ENCODE data around the gene MCRIP2.

The MCRIP2 gene

GRCh38 chr16:672371-672770 is 30.7 kb downstream of the MCRIP2 start:
- no peak for DNase-seq

DNA sequence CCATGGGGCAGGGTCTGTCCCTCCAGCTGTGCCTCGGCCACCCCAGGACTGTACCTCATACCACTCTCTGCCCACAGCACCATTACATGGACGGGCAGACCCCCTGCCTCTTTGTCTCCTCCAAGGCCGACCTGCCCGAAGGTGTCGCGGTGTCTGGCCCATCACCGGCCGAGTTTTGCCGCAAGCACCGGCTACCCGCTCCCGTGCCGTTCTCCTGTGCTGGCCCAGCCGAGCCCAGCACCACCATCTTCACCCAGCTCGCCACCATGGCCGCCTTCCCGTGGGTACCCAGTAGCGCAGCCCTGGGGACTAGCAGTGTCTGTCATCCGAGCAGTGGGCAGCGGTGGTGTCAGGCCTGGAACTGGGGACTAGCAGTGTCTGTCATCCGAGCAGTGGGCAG is 31.2 kb downstream of the MCRIP2 start:
- no peak for DNase-seq

DNA sequence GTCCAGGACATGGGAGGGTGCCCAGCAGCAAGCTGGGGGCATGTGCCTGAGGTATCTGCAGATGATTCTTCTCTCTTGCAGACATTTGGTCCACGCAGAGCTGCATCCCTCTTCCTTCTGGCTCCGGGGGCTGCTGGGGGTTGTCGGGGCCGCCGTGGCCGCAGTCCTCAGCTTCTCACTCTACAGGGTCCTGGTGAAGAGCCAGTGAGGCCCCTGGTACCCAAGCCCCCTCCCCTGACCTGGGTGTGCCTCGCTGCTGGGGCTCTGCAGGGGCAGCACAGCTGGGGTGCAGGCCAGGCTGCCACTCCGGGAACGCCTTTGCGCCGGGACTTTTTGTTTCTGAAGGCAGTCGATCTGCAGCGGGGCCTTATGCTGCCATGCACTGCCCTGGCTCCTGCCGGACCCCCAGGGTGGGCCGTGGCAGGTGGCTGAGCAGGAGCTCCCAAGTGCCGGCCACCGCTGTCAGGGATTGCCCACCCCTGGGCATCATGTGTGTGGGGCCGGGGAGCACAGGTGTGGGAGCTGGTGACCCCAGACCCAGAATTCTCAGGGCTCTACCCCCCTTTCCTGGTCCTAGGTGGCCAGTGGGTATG is 31.9 kb downstream of the MCRIP2 start:
- no peak for DNase-seq

- no peak for DNase-seq
Observed at GRCh38 chr16:674214-674881, 32.7 kb downstream of the MCRIP2 start.

DNA sequence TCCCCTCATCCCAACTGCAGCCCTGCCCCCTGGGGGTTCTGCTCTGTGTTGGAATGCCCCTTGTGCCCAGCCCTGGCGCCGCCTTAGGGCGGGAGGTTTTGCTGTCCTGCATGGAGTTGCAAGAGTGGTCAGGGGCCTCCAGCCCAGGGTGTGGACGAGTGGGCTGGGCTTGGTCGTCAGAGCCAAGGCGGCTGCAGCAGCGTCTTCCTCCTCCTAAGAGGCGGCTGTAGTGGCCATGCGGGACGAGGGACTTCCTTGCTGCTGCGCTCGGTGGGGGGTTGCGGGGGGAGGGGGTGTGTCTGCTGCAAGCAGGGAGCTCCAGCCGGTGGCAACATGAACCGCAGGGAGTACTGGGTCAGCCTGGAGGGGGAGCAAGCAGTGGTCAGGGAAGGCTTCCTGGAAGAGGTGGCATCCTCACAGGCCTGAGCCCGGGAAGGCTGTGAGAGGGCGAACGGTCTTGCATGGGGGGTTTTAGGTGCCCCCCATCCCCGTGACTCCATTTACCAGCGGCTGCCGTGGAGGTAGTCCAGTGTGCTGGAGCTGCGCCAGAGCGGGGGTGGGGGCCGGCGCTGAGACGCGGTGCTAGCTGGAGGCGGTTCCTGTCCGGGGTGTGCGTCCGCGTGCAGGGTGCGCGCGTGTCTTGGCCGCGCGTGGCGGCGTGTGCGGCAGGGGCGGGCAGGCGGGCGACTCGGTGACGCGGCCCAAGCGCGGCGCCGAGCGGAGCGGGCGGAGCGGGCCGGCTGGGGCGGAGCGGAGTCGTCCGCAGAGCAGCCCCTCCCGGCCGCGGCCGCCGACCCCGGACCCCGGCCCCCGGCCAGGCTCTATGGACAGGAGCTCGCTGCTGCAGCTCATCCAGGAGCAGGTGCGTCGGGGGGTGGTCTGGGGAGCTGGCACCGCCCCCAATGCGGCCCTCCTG is 33.6 kb downstream of the MCRIP2 start, which contains the start of gene RHBDL1:
Gene RHBDL1 (plus strand): TSS at position 704 of the 916 bp plus-strand sequence. CDS start 120 bp downstream, at position 824.
- no peak for DNase-seq

GRCh38 chr16:675884-676564 is 34.4 kb downstream of the MCRIP2 start:
- no peak for DNase-seq

GRCh38 chr16:676565-676902 is 34.9 kb downstream of the MCRIP2 start:
- DNase-seq, result no peak

DNA sequence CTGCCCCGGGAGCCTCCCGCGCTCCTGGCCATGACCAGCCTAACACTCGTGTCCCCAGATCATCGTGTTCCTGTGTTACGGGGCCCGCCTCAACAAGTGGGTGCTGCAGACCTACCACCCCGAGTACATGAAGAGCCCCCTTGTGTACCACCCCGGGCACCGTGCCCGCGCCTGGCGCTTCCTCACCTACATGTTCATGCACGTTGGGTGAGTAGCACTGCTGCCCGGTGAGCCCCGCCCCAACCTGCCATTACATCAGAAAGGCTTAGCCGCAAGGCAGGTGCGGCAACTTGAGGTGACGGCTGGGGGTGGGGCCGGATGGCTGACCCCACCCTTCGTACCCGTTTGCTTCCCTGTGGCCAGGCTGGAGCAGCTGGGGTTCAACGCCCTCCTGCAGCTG is 35.3 kb downstream of the MCRIP2 start:
- peak; percentile 43 for DNase-seq

- DNase-seq, result no peak
Observed at GRCh38 chr16:677316-678190, 35.9 kb downstream of the MCRIP2 start.

DNA sequence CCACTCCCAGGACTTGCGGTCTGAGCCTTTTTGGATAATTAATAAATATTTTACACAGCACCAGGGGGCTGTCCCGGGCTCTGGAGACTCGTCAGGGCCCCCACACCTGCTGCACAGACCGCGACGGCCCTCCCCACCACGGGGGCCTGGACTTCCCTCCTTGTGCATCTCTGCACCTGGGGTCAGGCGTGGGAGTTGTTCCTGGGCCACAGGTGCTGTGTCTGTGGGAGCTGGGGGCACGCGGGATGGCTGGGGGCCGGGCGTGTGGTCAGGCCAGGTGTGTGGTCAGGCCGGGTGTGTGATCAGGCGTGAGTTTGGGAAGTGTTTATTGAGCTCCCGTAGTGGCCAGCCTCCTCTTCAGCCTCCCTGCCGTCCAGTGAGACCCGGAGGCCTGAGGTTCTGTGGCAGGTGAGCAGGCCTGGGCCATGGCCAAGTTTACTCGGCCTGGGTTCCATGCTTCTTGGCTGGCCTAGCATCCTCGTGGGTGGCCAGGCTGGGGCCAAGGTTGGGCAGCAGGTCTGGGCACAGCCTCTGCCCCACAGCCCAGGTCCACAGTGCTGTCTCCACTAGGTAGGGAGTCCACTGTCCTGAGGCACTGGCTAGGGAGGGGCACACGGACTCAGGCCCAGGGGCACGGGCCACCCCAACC is 36.7 kb downstream of the MCRIP2 start:
- no peak for DNase-seq

DNA sequence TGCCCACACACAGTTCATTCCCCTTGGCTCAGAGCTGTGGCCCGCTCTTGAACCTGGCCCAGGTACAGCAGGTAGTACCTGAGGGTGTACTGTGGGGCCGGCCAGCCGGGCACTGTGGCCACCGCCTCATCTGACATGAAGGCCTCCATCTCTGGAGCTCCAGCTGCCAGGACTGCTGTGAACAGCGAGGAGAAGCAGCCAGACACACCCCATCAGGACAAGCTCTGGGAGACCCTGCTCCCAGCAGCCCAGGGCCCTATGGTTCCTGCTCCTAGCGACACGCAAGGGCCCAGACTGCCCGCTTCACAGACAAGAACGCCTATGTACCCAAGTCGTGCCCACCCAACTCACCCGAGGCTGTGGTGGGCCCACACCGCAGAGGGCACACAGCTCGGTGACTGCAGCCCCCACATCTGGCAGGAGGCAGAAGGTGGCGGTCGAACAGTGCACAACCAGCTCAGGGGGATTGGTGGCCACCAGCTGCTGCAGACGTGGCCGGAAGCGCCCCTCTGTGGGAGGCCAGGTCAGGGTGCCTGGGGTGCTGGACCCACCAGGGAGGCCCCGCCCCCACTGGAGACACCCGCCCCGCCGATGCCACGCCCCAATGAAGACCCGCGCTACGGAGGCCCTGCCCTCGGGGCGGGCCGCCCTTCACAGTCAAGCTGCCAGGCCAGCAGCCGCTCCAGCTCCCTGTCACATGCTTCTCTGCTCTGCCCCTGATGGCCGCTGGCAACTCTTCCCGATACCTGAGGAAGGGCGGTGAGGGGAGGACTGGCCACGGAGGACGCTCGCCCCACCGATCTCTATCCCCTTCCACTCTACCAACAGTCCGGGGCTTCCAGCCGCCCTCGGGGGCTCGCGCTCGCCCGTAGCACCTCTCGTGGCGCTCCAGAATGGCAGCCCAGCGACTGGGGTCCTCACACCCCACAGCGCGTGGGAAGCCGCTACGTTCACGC is 37.5 kb downstream of the MCRIP2 start:
- DNase-seq, result peak; percentile 62

DNA sequence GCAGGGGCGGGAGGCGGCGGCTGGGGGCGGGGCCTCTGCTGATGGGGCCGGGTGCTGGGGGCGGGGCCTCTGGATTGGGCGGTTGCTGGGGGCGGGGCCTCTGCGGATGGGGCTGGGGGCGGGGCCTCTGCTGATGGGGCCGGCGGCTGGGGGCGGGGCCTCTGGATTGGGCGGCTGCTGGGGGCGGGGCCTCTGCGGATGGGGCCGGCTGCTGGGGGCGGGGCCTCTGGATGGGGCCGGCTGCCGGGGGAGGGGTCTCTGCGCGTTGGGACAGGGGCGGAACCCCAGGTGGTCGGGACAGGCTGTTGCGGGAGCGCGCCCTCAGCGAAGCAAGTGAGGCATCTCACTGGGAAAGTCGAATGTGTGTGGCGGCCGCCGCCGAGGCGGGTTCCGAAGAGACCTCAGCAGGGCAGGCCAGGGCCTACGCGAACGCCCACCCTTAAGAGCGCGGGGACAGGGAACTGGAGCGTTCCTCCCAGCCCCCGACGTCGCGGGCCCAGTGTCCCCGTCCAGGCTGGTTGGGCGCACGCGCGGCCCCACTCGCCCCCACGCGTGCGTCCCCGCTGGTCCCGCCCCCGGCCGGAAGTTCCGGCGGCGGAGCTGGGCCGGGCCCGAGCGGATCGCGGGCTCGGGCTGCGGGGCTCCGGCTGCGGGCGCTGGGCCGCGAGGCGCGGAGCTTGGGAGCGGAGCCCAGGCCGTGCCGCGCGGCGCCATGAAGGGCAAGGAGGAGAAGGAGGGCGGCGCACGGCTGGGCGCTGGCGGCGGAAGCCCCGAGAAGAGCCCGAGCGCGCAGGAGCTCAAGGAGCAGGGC is 38.4 kb downstream of the MCRIP2 start, which contains the start of gene STUB1:
Gene STUB1 (plus strand): TSS at position 597 of the 811 bp plus-strand sequence. CDS start 116 bp downstream, at position 713.
- DNase-seq, result peak; percentile 95

GRCh38 chr16:680625-680945 is 39.0 kb downstream of the MCRIP2 start:
- no peak for DNase-seq

GRCh38 chr16:680967-681745 is 39.5 kb downstream of the MCRIP2 start:
- no peak for DNase-seq

DNA sequence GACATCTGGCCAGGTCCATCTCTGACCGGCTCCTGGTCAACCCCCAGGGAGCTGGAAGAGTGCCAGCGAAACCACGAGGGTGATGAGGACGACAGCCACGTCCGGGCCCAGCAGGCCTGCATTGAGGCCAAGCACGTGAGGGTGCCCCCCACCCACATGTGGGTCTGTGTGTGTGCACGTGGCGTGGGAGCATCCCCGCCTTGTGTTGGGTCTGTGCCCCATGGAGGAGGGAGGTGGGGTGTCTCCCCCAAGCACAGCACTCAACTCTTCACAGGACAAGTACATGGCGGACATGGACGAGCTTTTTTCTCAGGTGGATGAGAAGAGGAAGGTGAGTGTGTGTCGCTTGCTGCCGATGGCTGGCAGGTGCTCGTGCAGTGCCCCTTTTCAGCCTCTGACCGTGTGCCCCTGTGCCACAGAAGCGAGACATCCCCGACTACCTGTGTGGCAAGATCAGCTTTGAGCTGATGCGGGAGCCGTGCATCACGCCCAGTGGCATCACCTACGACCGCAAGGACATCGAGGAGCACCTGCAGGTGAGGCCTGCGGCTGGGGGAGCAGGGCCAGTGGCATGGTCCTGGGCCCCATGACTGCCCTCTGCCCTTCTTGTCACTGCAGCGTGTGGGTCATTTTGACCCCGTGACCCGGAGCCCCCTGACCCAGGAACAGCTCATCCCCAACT is 40.3 kb downstream of the MCRIP2 start:
- DNase-seq, result no peak

DNA sequence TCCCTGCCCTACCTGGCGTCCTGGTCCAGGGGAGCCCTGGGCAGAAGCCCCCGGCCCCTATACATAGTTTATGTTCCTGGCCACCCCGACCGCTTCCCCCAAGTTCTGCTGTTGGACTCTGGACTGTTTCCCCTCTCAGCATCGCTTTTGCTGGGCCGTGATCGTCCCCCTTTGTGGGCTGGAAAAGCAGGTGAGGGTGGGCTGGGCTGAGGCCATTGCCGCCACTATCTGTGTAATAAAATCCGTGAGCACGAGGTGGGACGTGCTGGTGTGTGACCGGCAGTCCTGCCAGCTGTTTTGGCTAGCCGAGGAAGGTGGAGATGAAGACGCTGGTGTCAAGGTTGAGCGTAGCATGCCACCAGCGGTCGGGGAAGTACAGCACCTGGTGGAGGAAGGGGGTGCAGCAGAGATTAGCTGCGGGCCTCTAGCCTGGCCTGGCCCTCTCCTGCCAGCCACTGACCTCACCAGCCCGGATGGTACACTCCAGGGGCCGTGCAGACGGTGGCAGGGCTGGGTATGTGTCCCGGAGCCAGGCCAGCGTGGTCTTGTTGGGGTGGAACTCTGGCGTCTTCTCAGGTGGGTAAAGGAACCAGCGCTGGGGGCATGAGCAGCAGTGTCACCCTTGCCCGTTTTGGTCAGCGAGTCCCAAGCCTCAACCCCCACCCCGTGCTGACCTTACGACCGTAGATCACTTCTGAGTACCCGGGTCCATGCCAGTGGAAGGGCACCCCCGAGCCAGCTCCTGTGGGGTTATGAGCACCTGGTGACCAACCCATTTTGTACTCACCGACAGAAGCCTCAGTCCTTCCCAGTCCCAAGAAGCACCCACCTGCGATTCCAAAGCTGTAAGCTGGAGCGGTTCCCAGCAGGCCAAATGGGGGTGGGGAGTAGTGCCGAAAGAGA is 41.1 kb downstream of the MCRIP2 start:
- no peak for DNase-seq
